HG03064 (cell line): ENCODE measurements around the gene SPEM3.
"Not testable (repeated sequence)": the region's sequence is repeated elsewhere in the genome, so short reads cannot be mapped to it uniquely, and the experiment has no call there.

Experiments used
- ATAC-seq: cut with Tn5 transposase; IDR thresholded peaks from one replicate; pipeline ENCODE4 v1.9.1; 2021; ENCODE audit warnings: low read depth; ENCODE audit not compliant: unreplicated experiment

Gene SPEM3

DNA sequence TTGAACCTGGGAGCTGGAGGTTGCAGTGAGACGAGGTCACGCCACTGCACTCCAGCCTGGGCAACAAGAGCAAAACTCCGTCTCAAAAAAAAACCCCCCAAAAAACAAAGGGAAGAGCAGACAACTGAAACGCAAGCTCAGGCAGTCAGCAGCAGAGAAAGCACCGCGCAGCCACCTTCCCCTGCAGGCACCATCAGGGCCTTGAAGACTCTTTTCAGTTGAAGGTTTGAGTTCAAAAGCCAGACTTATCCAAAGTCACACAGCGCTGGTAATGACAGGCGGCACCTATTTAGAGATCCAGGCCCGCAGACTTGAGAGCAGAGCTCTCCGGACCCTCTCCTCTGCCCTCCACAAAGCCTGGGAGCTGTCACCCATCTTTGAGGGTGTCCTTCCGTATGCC, 39.6 kb downstream of the SPEM3 start:
- no peak for ATAC-seq

DNA sequence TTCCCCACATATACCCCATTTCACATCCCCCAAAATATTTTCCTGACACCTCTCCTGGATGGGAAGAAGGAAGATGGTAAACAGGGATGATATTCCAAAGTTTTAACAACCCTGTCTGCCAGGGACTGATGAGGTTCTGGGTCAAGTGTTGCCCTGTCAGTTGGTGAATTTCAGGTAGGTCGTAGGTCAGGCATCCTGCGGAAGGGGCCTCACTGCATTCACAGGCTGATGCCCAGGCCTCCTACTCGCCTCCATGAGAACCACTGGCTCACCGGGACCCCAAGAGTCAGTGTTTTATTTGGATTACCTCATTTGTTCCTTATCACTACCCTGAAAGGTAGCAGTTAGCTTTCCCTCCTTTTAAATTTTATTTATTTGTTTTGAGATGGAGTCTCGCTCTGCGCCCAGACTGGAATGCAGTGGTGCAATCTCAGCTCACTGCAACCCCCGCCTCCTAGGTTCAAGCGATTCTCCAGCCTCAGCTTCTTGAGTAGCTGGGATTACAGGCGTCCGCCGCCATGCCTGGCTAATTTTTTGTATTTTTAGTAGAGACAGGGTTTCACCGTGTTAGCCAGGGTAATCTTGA, 40.2 kb downstream of the SPEM3 start:
- no peak for ATAC-seq

DNA sequence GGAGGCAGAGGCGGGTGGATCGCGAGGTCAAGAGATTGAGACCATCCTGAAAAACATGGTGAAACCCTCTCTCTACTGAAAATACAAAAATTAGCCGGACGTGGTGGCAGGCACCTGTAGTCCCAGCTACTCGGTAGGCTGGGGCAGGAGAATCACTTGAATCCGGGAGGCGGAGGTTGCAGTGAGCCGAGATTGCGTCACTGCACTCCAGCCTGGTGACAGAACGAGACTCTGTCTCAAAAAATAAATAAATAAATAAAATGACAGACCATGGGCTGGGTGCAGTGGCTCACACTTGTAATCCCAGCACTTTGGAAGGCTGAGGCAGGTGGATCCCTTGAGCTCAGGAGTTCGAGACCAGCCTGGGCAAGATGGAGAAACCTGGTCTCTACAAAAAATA, 41.2 kb downstream of the SPEM3 start:
- ATAC-seq: not testable (repeated sequence)

DNA sequence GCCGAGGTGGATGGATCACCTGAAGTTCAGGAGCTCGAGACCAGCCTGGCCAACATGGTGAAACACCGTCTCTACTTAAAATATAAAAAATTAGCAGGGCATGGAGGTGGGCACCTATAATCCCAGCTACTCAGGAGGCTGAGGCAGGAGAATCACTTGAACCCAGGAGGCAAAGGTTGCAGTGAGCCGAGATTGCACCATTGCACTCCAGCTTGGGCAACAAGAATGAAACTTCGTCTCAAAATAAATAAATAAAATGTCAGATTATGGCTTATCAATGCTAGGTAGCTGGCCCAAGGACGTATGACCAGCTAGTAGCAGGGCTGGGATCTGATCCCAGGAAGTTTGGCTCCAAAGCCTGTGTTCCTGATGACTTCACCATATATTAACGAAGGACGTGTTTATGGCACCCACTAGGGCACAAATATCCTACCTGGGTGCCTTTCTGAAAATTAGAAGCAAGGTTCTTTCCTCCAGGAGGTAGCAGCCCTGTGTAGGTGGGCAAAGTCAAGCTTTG, 41.9 kb downstream of the SPEM3 start:
- ATAC-seq: not testable (repeated sequence)

DNA sequence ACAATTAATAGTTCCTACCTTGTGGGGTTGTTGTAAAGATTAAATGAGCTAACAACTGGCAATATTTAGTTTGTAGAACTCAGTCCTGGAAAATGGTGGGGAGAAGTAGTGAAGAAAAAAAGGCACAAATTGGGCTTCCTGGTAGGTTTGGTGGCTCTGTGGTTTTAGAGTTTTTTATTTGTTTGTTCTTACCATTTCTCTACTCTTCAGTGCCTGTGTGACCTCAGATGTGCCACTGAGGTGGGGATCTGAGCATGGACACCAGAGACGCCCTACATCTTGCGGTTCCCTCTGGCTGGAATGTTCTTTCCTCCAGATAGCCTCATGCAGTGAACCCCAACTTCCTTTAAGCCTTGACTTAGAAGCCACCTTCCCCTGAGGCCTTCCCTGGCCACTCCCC, 43.1 kb downstream of the SPEM3 start:
- ATAC-seq: no peak

DNA sequence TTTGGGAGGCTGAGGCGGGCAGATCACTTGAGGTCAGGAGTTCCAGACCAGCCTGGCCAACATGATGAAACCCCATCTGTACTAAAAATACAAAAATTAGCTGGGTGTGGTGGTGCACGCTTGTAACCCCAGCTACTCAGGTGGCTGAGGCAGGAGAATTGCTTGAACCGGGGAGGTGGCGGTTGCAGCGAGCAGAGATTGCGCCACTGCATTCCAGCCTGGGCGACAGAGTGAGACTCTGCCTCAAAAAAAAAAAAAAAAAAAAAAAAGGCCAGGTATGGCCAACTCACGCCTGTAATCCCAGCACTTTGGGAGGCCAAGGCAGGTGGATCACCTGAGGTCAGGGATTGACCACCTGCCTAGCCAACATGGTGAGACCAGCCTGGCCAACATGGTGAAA, 46.1 kb downstream of the SPEM3 start:
- not testable (repeated sequence) for ATAC-seq

DNA sequence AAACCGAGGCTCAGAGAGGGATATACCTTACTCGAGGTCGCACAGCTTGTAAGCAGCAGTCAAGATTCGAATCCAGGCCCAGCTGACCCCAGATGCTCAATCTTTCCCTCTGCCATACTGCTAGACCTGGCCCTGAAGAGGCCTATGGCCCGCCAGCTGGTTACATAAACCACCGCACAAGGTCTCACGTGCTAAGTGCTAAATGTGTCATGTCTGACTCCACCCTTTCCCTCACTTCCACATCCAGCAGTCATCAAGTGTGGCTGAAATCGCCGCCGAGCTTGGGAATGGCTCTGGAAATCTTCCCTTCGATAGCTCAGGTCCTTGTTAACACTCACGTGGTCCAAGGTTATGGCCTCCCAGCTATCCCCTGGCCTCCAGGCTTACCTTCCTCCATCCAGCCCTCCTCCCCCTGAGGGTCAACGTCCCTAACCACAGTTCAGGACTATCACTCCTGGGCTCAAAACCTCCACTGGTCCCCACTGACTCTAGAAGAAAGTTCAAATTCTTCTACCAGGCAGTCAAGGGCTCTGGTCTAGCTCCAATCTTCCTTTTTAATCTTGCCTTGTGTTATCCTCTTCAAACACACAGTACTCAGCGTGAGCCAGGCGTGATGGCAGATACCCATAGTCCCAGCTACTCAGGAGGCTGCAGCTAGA, 47.2 kb downstream of the SPEM3 start:
- ATAC-seq: no peak

DNA sequence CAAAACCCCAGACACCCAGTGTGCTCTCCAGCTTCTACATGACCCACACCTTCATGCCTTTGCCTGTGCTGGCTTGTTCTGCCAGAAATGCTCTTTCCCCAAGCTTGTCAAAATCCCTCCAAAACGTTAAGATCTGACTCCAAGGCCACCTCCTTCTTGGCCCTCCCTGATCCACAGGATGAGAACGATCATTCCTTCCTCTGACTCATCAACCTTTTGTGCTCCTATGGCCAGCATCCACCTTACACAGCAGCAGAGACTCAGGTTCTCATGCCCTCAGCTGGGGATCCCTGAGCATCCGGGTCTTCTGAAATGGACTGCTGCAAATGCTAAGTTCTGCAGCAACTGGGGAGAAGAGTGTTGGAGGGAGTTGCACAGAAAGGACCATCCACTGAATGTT, 47.8 kb downstream of the SPEM3 start:
- no peak for ATAC-seq

DNA sequence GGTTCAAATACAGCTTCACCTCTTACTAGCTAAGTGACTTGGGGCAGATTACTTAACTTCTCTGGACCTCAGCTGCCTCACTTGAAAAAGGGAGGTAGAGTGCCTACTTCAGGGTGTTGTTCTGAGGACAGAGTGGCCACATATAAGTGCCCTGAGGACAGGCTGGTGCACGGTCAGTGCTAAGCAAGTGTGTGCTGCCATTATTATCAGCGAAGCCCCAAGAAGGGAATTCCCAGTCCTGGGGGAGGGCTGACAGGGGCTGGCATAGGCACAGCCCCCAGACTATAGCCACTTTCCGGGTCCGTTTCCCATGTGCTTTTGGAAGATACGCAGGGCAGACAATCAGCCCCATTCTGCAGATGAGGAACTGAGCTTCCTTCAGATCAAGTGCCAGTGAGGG, 48.3 kb downstream of the SPEM3 start:
- no peak for ATAC-seq

DNA sequence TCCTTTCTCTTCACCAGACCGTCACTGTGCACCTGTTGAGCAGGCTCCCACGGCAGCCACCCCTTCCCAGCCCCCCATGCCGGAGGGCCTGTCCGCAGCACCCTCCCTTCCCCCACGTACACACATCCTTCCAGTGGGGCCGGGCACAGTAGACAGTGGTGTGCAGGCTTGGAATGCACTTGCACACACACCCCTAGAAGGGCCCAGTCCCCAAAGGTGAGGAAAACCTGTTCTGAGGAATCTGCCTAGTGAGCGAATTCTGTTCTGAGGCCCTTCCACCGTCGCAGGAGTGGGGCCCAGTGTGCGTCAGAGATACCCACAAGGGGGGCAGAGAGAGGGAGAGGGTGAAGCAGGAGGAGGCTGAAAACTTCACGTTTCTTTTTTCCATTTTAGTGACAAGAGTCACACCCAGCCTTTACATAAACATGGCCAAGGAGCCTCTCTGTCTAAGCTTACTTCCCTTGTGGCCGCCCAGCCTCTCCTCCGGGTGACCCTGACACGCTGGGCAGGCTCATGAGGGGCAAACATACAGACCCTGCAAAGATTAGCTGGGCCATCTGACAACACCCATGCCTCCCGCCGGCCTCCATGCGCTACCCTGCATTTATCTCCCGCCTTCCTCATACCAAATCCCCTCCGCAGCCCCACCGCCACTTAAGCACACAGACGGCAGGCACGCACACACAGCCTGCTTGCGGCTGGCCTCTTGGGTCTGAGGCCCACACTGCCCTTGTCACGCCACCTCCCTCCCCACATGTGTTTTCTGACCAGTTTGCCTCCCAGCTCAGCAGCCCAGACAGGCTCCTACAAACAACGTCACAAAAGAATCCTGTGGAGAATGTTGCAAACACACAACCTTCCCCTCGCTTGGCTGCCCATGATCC, 49.0 kb downstream of the SPEM3 start:
- no peak for ATAC-seq

DNA sequence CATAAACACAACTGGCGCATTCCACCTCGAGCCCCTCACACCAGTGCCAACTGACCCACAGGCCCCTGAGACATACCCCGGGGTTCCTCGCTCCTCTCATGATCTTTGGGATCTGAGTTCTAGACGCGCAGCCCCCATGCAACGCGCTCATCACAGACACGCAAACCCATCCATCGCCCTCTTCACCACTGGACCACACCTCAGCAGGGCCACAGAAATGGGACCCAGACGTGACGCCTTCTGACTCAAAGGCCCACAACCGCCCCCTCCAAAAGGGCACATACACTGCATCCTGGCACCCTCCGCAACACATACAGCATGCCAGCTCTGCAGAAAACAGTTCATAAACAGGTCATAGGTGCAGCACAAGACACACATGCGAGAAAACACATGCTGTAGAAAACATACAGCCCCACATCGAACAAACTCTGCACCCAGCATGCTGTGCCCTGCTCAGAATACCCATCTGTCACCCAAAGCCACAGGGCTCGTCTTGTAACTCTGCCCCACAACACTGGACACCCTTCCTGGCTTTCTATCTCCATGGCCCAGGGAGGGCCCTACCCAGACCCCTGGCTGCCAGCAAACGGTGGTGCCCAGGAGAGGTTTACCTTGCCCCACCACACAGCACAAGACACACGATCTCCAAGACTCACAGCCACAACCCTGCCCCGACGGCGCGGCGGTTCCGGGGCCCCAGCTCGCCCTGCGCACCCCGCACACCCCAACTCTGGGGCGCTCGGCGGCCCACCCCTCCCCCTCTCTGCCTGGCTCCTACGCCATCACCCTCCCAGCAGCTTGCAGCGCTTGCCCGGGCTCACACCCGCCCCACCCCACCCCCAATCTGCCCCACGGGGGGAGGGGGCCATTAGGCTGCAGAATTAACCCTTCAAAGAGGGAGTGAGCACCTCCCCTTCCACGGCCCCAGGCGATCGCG, 49.9 kb downstream of the SPEM3 start:
- no peak for ATAC-seq

DNA sequence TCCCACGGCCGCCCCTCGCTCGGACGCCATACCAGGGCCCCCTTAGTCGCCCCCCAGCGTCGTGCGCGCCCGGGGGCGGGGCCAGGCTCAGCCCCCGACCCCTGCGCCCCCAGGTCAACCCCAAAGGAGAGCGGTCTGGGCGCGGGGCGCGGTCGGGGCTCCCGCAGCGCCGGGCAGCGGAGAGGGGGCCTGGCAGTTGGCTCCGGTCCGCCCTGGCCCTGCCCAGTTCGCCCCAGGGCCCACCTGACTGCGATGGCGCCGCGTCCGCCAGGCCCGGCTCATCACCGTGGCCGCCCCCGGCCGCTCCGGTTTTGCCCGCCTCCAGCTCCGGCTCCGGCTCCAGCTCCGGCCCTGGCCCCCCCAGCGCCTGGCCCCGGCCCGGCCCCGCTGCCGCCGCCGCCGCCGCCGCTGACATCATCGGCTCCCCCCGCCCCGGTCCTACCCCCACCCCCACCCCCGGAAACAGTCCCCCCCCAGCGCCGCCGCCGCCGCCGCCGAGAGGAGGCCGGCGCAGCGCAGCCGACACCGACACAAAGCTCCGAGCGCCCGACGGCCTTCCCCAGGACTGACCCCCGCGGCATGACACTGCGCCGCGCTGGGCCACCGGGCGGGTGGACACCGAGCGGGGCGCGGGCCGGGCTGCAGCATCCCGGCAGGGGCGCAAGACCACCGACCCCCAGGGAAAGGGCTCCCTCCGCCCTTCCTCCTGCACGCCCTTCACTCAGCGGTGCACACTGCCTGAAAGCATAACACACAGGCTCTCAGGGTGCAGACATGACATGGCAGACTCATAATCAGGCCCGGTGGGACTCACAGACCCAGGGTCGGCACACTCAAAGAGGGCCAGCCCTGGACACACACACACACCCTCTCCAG, 50.8 kb downstream of the SPEM3 start, which contains the start of gene ZBTB4:
ZBTB4 (minus strand) TSS at position 419 of the 876 bp plus-strand sequence. CDS start 12,830 bp downstream, outside the sequence.
- ATAC-seq: no peak

DNA sequence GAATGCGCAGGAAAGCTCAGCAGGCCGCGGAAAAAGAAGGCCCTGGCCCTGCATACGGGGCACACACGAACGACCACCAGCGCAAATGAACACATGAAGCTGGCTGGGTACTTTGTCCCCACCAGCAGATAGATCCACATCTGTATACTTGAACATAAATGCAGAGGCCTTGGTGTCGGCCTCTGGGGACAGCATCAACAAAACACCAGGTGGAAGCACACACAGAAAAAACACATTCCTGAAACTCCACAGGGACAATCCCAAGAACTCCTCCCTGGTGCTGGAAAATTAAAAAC, 51.4 kb downstream of the SPEM3 start:
- ATAC-seq: no peak

DNA sequence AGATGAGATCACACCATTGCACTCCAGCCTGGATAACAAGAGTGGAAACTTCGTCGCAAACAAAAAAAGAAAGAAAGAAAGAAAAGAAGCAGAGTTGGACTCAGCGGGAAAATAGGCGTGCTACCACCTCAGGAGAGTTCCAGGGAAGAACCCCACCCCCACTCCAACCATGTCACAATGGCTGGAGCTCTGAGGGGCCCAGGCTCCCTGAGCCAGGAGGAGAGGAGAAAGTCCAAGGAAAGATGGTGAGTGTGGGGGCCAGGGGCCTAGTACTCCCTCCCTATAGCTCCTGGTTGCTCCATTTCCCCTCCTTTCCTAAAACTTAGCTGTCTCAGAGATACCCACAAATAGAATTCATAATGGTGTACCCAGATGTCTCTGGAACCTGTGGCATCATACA, 52.6 kb downstream of the SPEM3 start, which contains the start of gene SLC35G6:
SLC35G6 (plus strand) TSS at position 172 of the 400 bp plus-strand sequence; CDS start at position 243, 71 bp downstream.
- not testable (repeated sequence) for ATAC-seq

DNA sequence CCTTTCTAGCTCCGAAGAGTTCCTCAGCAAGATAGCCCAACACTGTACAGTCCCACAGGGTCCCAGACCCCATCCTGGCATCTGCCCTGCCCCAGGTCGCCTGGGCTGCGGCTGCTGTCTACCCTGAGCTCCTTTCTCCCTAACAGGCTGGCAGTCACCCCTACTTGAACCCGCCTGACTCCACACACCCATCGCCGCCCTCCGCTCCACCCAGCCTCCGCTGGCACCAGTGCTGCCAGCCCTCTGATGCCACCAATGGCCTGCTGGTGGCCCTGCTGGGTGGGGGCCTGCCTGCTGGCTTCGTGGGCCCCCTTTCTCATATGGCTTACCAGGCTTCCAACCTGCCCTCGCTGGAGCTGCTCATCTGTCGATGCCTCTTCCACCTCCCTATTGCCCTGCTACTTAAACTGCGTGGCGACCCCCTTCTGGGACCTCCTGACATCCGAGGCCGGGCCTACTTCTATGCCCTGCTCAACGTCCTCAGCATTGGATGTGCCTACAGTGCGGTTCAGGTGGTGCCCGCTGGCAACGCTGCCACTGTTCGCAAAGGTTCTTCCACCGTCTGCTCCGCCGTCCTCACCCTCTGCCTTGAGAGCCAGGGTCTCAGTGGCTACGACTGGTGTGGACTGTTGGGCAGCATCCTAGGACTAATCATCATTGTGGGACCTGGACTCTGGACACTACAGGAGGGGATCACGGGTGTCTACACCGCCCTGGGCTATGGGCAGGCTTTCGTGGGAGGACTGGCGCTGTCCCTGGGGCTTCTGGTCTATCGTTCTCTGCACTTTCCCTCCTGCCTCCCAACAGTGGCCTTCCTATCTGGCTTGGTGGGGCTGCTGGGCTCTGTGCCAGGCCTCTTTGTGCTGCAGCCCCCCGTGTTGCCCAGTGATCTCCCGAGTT, 53.4 kb downstream of the SPEM3 start:
- ATAC-seq: not testable (repeated sequence)
